ENCODE data around the gene KCNQ1.

DNA sequence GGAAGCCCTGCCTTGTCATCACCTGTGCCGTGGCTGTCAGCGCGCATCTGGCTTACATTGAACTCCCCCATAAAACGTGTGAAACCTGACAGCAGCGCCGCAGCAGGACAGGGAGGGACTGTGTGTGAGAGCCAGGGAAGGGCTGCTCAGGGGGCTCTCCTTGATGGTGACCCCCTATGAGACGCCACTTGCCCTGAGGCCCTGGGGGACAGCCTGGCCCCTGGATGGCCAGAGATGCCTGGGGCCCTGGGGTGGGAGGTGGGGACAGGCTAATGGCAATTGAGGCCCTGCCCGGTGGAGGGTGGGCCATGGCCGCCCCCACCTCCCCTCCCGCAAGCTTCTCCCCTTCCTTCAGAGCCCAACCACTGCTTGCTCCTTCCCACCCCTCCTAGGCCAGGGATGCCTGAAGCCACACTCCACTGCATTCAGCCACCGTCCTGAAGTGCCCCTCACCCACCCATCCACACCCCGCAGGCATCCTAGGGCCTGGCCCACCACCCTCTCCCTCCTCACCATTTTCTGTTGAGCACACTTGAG lies 290.3 kb downstream of the KCNQ1 start:
- no peak for TF ChIP-seq POLR2A (IDR thresholded peaks at IDR 0.05; ENCODE audit: low read length)
- no peak for TF ChIP-seq GATA1 (IDR thresholded peaks at IDR 0.05; ENCODE audit: low read depth, low read length)
